VCaP (cell line): ENCODE measurements around the gene ATXN1.

Source experiments
- H3K27ac ChIP-seq: fragments of 450-650 bp; 2 replicates; pipeline ENCODE4 v1.5.1; 2017
- CTCF ChIP-seq: fragments of 450-650 bp; conservative IDR thresholded peaks from 2 replicates; pipeline ENCODE4 v1.5.1; 2017; ENCODE audit warnings: mild to moderate bottlenecking, moderate library complexity

The ATXN1 gene

DNA sequence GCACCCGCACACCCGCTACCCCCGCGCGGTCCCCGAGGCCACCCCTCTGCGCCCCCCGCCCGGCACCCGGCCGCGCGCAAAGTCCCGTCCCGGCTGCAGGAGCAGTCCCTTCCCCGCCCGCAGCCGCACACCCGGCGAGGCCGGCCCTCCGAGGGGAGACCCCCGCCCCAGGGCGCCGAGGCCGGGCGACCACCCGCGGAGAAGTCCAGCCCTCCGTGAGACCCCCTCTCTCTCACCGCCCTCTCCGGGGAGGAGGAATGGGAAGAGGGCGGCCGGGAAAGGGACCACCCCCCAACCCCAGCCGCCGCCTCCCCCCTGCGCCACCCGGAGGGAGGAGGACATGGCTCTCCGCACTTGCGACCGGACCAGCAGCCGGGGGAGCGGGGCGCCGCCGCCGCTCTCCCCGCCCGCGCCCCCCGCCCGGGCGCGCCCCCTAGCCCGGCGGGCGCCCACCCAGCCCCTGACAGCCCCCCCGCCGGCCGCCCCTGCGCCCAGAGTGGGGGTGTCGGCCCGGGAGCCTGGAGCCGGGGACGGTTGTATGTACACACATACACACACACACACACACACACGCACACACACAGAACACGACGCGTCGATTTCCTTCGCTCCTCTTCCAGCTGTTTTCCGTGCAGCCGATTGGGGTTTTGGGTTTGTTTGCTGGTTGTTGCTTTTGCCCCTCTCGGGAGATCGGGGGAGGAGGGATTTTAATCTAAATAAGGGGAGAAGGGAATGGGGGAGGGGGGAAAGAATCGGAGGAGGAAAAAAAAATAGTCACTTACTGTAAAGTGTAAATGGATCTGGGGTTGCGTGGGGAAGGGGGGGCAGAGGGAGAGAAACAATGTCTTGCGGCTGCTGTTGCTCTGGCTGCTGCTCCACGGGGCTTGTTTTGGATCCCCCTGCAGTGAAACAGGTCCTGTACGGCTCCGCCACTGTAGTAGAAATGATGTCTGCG is at the start of gene ATXN1:
ATXN1 (minus strand) TSS at position 945 of the 955 bp plus-strand sequence.
- no peak for TF ChIP-seq CTCF
- peak within 1 kb of the TSS; percentile 77 for H3K27ac ChIP-seq

DNA sequence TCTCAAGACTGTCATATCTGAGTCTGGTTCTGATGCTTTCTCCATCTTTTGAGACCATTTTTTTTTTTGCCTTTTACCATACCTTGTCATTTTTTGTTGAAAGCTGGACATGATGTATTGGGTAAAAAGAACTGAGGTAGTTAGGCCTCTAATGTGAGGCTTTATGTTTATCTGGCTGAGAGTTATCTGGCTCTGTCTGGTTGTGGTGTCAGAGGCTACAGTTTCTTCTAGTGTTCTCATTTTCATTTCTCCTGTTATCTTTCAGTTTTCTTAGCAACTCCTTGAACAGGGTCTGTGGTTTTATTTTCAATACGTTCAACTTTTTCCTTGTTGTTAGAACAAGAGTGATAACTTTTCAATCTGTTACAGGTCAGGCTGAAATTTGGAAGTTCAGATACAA is 49.2 kb upstream of the ATXN1 start:
- TF ChIP-seq CTCF = no peak
- no peak overlapping the region for H3K27ac ChIP-seq

DNA sequence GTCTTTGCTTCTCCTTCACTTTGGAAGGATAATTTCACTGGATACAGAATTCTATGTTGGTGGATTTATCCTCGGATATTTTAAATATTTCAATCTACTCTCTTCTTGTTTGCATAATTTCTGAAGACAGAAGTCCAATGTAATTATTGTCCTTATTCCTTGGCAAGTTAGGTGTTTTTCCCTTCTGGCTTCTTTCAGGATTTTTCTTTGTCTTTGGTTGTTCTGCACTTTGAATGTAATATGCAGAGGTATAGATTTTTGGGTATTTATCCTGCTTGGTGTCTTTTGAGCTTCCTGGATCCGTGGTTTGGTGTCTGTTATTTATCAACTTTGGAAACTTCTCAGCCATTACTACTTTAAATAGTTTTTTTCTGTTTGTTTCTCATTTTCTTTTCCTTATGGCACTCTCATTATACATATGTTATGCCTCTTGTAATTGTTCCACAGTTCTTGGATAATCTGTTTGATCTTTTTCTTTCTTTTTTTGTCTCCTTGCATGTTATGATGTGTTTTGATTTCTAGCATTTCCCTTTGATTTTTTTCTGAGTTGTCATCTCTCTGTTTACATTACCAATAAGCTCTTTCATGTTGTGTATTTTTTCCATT is 48.6 kb upstream of the ATXN1 start:
- H3K27ac ChIP-seq = no peak overlapping the region
- TF ChIP-seq CTCF = no peak

GRCh38 chr6:16807956-16808355 is 46.7 kb upstream of the ATXN1 start:
- H3K27ac ChIP-seq = no peak overlapping the region
- no peak for TF ChIP-seq CTCF

- no peak for TF ChIP-seq CTCF
- H3K27ac ChIP-seq = no peak overlapping the region
Measured at GRCh38 chr6:16806363-16806762, 45.1 kb upstream of the ATXN1 start.

DNA sequence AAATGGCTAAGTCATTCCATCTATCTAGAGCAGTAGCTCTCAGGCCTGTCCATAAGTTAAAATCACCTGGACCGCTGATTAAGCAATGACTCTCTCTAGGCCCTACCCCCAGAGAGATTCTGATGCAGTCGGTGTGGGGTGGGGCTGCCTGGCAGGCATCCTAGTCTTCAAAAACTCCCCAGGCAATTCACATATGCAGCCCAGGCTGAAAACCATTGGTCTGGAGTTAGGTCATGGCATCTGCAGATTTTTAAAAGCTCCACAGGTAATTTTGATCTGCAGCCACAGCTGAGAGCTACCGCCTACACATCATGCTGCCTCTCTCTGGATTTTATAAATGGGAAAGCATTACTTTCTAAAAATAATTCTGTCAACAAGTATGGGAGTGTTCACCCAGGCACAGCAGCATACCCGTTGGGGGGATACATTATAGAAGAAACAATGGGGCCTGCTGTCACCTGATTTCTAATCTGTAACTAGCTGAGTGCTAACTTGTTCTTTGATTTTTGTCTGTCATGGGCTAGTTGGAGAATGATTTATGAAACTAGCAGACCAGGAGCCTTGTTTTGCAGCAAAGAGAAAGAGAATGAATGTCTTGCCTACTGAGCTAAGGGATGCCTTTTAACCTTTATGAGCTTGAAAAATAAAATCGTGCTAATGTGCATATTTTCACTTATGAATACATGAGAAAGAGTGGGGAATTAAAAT is 44.1 kb upstream of the ATXN1 start:
- H3K27ac ChIP-seq = no peak overlapping the region
- TF ChIP-seq CTCF = no peak

DNA sequence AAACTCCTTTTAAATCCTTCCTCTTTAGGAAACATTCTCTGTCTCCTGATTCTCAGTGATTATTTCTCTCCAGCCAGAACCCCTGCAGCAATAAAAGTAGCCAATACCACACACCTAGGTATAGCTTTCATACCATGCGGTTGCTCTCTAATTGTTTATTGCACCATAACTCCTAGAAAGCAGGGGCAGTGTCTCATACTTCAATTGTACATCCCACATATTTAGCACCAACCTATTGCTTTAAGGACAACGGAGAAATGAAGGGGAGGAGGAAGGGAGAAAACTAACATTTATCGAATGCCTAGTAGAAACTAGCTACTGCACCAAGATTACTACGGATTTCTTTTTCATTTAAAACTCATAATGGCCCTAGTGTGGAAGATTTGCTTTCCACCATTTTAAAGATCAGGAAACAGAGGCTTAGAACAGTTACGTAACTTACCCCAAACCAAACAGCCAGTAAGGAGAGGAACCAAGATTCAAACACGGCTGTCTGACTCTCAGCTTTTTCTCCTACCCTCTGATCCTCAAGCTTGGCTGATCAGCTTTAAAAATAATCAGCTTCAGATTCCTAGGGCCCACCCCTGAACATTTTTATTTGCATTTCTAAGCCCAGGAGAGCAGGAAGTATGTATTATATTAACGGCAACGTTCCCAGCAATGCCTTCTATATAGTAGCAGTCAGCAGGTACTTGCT is 43.4 kb upstream of the ATXN1 start:
- TF ChIP-seq CTCF = no peak
- no peak overlapping the region for H3K27ac ChIP-seq
